Right lobe of liver (tissue), 6 donors: ENCODE data around the gene ROR2. TPM values are rescaled to one million over a fixed set of nuclear protein-coding genes. Genes with fewer than 3 reads are reported as not detected.
"Not testable (repeated sequence)": the region's sequence is repeated elsewhere in the genome, so short reads cannot be mapped to it uniquely, and the experiment has no call there.

Experiments
- ATAC-seq, 4 donors: fragments of 200-7000 bp; cut with Tn5 transposase; one replicate each; pipeline ENCODE4 v1.9.1; 2020; ENCODE audit warnings: mild to moderate bottlenecking in 4 of 4, moderate library complexity in 4 of 4
- DNase-seq, 3 donors: peaks; one replicate each; pipeline ENCODE4 v3.0.0-alpha.2; 2020
- H3K27ac ChIP-seq, 3 donors: fragments of 200-600 bp; one replicate each; pipeline ENCODE4 v1.8.0; 2022
- H3K27me3 ChIP-seq, 2 donors: fragments of 200-600 bp; one replicate each; pipeline ENCODE4 v1.8.0; 2022
- H3K36me3 ChIP-seq, 4 donors: fragments of 200-600 bp; sonication (generic) in 1 of 4; one replicate each; pipeline versions ENCODE4 v1.5.1 to v1.8.0; 2017 to 2022; ENCODE audit warnings: control low read depth in 1 of 4
- H3K4me1 ChIP-seq, 4 donors: fragments of 200-600 bp; sonication (generic) in 1 of 4; one replicate each; pipeline versions ENCODE4 v1.5.1 to v1.8.0; 2017 to 2022; ENCODE audit warnings: control low read depth in 1 of 4
- H3K4me3 ChIP-seq, 3 donors: fragments of 200-600 bp; one replicate each; pipeline ENCODE4 v1.8.0; 2022
- H3K9me3 ChIP-seq, 4 donors: fragments of 200-600 bp; sonication (generic) in 1 of 4; one replicate each; pipeline versions ENCODE4 v1.5.1 to v1.8.0; 2017 to 2022; ENCODE audit warnings: control low read depth in 1 of 4
- POLR2A ChIP-seq: fragments of 450-650 bp; IDR thresholded peaks from one replicate; pipeline ENCODE4 v1.6.1; 2017; ENCODE audit warnings: antibody characterized with exemption, mild to moderate bottlenecking
- WGBS: methylation state at CpG from one replicate; pipeline ENCODE4 v1.1.6; 2018; ENCODE audit warnings: low coverage, low lambda C conversion rate; ENCODE audit not compliant: insufficient coverage; ENCODE audit errors: missing lambda C conversion rate; 5-methylcytosine and 5-hydroxymethylcytosine counted together
- intact Hi-C, 2 donors: fragments of 100-400 bp; cut with DNase I; formaldehyde crosslinking; loops; one replicate each; pipeline versions ENCODE4 v1.11.2 to v1.14.1; 2022
- total RNA-seq, 6 experiments: library from RNA; depleted of rRNA in 2 of 6; stranded (reverse); fragments of >200 nt in 2 of 6; fragmentation: NEBNext Ultra II Directional in 3 of 6; extraction: Animal tissue kit (Norgen Biotek cat#: 25700) in 3 of 6; gene quantifications; one replicate each; pipeline versions ENCODE4 v1.1.0 to v1.2.4, GENCODE V29; 2016 to 2023
- TF ChIP-seq, protein P1 (sequence below), 4 donors: fragments of 200-600 bp in 3 of 4; fragments of 450-650 bp in 1 of 4; IDR thresholded peaks; one replicate each; pipeline versions ENCODE4 v1.5.1 to v1.8.0; 2016 to 2022; ENCODE audit warnings: antibody characterized with exemption in 4 of 4, mild to moderate bottlenecking in 2 of 4
- donor health status: DM: no; HTN: yes; CAD: no.
- donor health status: DM: no; HTN: no; CAD: no.
- donor health status: DM: no; HTN: no; CAD: no.
- donor health status: DM: no; HTN: yes; CAD: no.
- donor health status: DM: no; HTN: yes; CAD: no.

Gene ROR2
- total RNA-seq, 6 experiments from 2014 or later = 0.12 to 1.2 (median 0.49) TPM; not detected in 1

- H3K4me3 ChIP-seq = no peak overlapping the region
- no peaks in the 10 kb centered on the region for H3K9me3 ChIP-seq
- no peak for TF ChIP-seq POLR2A
- TF ChIP-seq, protein P1, sequence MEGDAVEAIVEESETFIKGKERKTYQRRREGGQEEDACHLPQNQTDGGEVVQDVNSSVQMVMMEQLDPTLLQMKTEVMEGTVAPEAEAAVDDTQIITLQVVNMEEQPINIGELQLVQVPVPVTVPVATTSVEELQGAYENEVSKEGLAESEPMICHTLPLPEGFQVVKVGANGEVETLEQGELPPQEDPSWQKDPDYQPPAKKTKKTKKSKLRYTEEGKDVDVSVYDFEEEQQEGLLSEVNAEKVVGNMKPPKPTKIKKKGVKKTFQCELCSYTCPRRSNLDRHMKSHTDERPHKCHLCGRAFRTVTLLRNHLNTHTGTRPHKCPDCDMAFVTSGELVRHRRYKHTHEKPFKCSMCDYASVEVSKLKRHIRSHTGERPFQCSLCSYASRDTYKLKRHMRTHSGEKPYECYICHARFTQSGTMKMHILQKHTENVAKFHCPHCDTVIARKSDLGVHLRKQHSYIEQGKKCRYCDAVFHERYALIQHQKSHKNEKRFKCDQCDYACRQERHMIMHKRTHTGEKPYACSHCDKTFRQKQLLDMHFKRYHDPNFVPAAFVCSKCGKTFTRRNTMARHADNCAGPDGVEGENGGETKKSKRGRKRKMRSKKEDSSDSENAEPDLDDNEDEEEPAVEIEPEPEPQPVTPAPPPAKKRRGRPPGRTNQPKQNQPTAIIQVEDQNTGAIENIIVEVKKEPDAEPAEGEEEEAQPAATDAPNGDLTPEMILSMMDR (IDR thresholded peaks at IDR 0.05) = no peak
- 71% methylated on average over 2 of the region's 2 CpGs for WGBS
- no peaks in the 10 kb centered on the region for H3K4me1 ChIP-seq
- intact Hi-C loops = no loop called here
- no peaks in the 10 kb centered on the region for H3K27me3 ChIP-seq
- H3K27ac ChIP-seq = no peak overlapping the region
- DNase-seq (no peak), ATAC-seq (no peak)
- no peaks in the 10 kb centered on the region for H3K36me3 ChIP-seq
Measured at GRCh38 chr9:91519520-91520277, 430.3 kb downstream of the ROR2 start.

DNA sequence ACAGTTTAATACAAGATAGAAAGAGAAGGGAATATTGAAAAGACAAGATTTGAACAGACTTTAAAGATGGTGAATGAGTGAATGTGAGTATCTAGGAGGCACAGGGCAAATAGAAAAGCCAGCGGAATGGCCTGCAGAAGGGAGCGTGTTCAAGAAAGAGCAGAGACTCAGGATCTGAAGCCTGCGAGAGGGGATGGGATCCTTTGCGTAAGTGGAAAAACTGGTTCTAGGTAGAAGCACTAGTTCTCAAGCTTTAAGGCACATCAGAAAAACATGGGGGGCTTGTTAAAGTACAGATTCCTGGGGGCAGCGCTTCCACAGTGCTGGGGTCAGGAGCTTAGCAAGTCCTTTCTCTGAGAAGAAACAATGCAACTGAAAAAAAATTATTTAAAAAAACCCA lies 431.6 kb downstream of the ROR2 start:
- Histone ChIP-seq H3K27me3 (no peaks in the 10 kb centered on the region), H3K4me1 (no peaks in the 10 kb centered on the region), H3K36me3 (no peaks in the 10 kb centered on the region), H3K4me3 (no peak overlapping the region), H3K27ac (no peak overlapping the region), H3K9me3 (no peaks in the 10 kb centered on the region)
- no peak for DNase-seq
- intact Hi-C loops = no loop called here
- TF ChIP-seq, protein P1 (IDR thresholded peaks at IDR 0.05) = no peak
- 75% methylated on average over 5 of the region's 5 CpGs for WGBS
- no peak for ATAC-seq

DNA sequence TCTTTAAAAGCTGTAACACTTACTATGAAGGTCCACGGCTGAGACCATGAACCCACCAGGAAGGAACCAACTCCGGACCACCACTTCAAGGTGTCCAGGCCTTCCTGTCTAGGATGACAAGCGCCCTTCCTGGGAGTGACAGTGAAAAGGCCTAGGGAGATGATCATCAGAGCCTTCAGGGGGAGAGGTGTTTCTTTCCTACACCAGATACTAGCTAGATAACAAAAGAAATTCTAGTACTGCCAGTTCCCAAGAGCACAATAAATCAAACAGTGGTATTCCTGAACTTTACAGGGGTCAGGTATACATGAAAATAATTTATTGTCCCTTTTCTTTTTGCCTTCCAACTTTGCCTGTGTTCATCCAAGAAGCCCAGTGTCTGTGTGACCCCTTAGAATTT lies 432.2 kb downstream of the ROR2 start:
- H3K4me3 ChIP-seq = no peak overlapping the region
- H3K27me3 ChIP-seq = no peaks in the 10 kb centered on the region
- no peaks in the 10 kb centered on the region for H3K4me1 ChIP-seq
- no peak for ATAC-seq
- WGBS = no CpG with 5 or more reads among the region's 3 CpGs
- intact Hi-C loops = no loop called here
- no peak overlapping the region for H3K27ac ChIP-seq
- no peak for TF ChIP-seq POLR2A
- TF ChIP-seq, protein P1 (IDR thresholded peaks at IDR 0.05) = no peak
- H3K9me3 ChIP-seq = no peaks in the 10 kb centered on the region
- DNase-seq = no peak
- no peaks in the 10 kb centered on the region for H3K36me3 ChIP-seq

DNA sequence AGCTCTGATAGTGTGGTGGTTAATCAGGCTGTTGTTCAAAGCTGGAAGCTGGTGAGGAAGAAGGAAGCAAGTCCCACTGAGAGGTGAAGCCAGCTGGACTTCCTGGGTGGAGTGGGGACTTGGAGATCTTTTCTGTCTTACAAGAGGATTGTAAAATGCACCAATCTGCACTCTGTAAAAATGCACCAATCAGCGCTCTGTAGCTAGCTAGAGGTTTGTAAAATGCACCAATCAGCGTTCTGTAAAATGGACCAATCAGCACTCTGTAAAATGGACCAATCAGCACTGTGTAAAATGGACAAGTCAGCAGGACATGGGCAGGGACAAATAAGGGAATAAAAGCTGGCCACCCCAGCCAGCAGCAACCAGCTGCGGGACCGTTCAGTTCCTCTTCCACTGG lies 432.7 kb downstream of the ROR2 start:
- intact Hi-C loops, ATAC-seq: not testable (repeated sequence)
- 70% methylated on average over 4 of the region's 4 CpGs for WGBS

GRCh38 chr9:91516777-91517176 lies 433.3 kb downstream of the ROR2 start:
- H3K4me3 ChIP-seq = no peak overlapping the region
- WGBS = 75% methylated on average over 5 of the region's 5 CpGs
- no peaks in the 10 kb centered on the region for H3K4me1 ChIP-seq
- no peaks in the 10 kb centered on the region for H3K9me3 ChIP-seq
- no peak for DNase-seq
- no peaks in the 10 kb centered on the region for H3K27me3 ChIP-seq
- intact Hi-C loops = no loop called here
- no peak for ATAC-seq
- H3K27ac ChIP-seq = no peak overlapping the region
- TF ChIP-seq, protein P1 (IDR thresholded peaks at IDR 0.05) = no peak
- TF ChIP-seq POLR2A = no peak
- H3K36me3 ChIP-seq = no peaks in the 10 kb centered on the region

More for the DNA sequence above, 432.7 kb downstream of the ROR2 start:
- DNase-seq, H3K9me3 ChIP-seq, H3K4me1 ChIP-seq, H3K27ac ChIP-seq, H3K27me3 ChIP-seq, H3K36me3 ChIP-seq, H3K4me3 ChIP-seq: not testable (repeated sequence)
